Activated T-helper 2 cell treated with anti-CD3 and anti-CD28 coated beads, Interferon-gamma antibody, Interleukin-2, Interleukin-4, amounts not matched to agents 10 μg/mL and 5 μg/mL and 100 μg/mL, durations not matched to agents 14 hours and 24 hours and 36 hours (primary cell): ENCODE measurements around the gene NFE2L3. TPM values are rescaled to one million over a fixed set of nuclear protein-coding genes. Genes with fewer than 3 reads are reported as not detected.
"Not testable (repeated sequence)": the region's sequence is repeated elsewhere in the genome, so short reads cannot be mapped to it uniquely, and the experiment has no call there.

Experiments
- DNase-seq: peaks from one replicate; pipeline ENCODE4 v3.0.0; 2021; ENCODE audit warnings: low spot score
- H3K27ac Mint-ChIP-seq: one replicate; pipeline ENCODE4 v1.8.0; 2021; ENCODE audit warnings: mixed read lengths
- H3K27me3 Mint-ChIP-seq: one replicate; pipeline ENCODE4 v1.8.0; 2021; ENCODE audit warnings: low read depth, mixed read lengths
- H3K36me3 Mint-ChIP-seq: one replicate; pipeline ENCODE4 v1.8.0; 2021; ENCODE audit warnings: low read depth, mixed read lengths
- H3K4me1 Mint-ChIP-seq: one replicate; pipeline ENCODE4 v1.8.0; 2021; ENCODE audit warnings: low read depth, mixed read lengths
- H3K4me3 Mint-ChIP-seq: one replicate; pipeline ENCODE4 v1.8.0; 2021; ENCODE audit warnings: low read depth, mild to moderate bottlenecking, moderate library complexity, mixed read lengths
- H3K9me3 Mint-ChIP-seq: one replicate; pipeline ENCODE4 v1.8.0; 2021; ENCODE audit warnings: mixed read lengths
- intact Hi-C: fragments of 100-400 bp; cut with micrococcal nuclease; formaldehyde crosslinking; loops from one replicate; pipeline ENCODE4 v1.15.1; 2023
- total RNA-seq: library from RNA; stranded (reverse); gene quantifications from 2 replicates; pipeline ENCODE4 v1.2.3, GENCODE V29; 2022

NFE2L3 gene
- total RNA-seq, 1 donor from 2014 or later: 44.6 TPM

GRCh38 chr7:26151096-26151495 lies 902 bp upstream of the NFE2L3 start:
- peaks cover 49% of the 10 kb centered on the region for H3K4me1 Mint-ChIP-seq
- intact Hi-C loops: loop anchor here (5.0 kb wide), 1 partner anchor 259 kb away; no protein-coding TSS in a partner anchor
- H3K4me3 Mint-ChIP-seq: peak overlapping the region; percentile 88
- DNase-seq: peak; percentile 24
- no peaks in the 10 kb centered on the region for H3K27me3 Mint-ChIP-seq
- peaks cover under 1% of the 10 kb centered on the region for H3K9me3 Mint-ChIP-seq
- peak overlapping the region; percentile 96 for H3K27ac Mint-ChIP-seq
- peaks cover 16% of the 10 kb centered on the region for H3K36me3 Mint-ChIP-seq

- peaks cover 19% of the 10 kb centered on the region for H3K36me3 Mint-ChIP-seq
- intact Hi-C loops: loop anchor here (5.0 kb wide), 1 partner anchor 259 kb away; no protein-coding TSS in a partner anchor
- peak overlapping the region; percentile 96 for H3K27ac Mint-ChIP-seq
- DNase-seq: no peak
- peak overlapping the region; percentile 88 for H3K4me3 Mint-ChIP-seq
- H3K27me3 Mint-ChIP-seq: no peaks in the 10 kb centered on the region
- no peaks in the 10 kb centered on the region for H3K9me3 Mint-ChIP-seq
- H3K4me1 Mint-ChIP-seq: peaks cover 53% of the 10 kb centered on the region
Observed at GRCh38 chr7:26151650-26151952, 397 bp upstream of the NFE2L3 start.

GRCh38 chr7:26152782-26153240 lies 813 bp downstream of the NFE2L3 start:
- Mint-ChIP-seq H3K4me3 (peak overlapping the region; percentile 99), H3K4me1 (peaks cover 62% of the 10 kb centered on the region), H3K36me3 (peaks cover 25% of the 10 kb centered on the region), H3K27ac (peak overlapping the region; percentile 97)
- not testable (repeated sequence) for H3K9me3 Mint-ChIP-seq, H3K27me3 Mint-ChIP-seq
- peak; percentile 44 for DNase-seq
- intact Hi-C loops: loop anchor here (1.0 to 5.0 kb wide), 5 partner anchors 47 to 297 kb away; partner anchors contain the start of gene HNRNPA2B1

- intact Hi-C loops: loop anchor here (1.0 to 5.0 kb wide), 5 partner anchors 47 to 297 kb away; partner anchors contain the start of gene HNRNPA2B1
- peak overlapping the region; percentile 99 for H3K4me3 Mint-ChIP-seq
Observed at GRCh38 chr7:26153241-26153822, 1.3 kb downstream of the NFE2L3 start.

GRCh38 chr7:26153823-26154783 lies 2.1 kb downstream of the NFE2L3 start:
- Mint-ChIP-seq H3K9me3 (no peaks in the 10 kb centered on the region), H3K27me3 (no peaks in the 10 kb centered on the region), H3K4me1 (peaks cover 75% of the 10 kb centered on the region), H3K4me3 (peak overlapping the region; percentile 99), H3K27ac (peak overlapping the region; percentile 97), H3K36me3 (peaks cover 38% of the 10 kb centered on the region)
- intact Hi-C loops: loop anchor here (1.0 to 5.0 kb wide), 5 partner anchors 46 to 298 kb away; partner anchors contain the start of gene HNRNPA2B1
- no peak for DNase-seq

More at GRCh38 chr7:26153241-26153822, 1.3 kb downstream of the NFE2L3 start:
- Mint-ChIP-seq H3K27me3 (no peaks in the 10 kb centered on the region), H3K27ac (peak overlapping the region; percentile 97), H3K4me1 (peaks cover 67% of the 10 kb centered on the region), H3K9me3 (no peaks in the 10 kb centered on the region), H3K36me3 (peaks cover 30% of the 10 kb centered on the region)
- DNase-seq: no peak

- Mint-ChIP-seq H3K4me1 (peaks cover 83% of the 10 kb centered on the region), H3K36me3 (peaks cover 47% of the 10 kb centered on the region), H3K4me3 (peak overlapping the region; percentile 99), H3K9me3 (no peaks in the 10 kb centered on the region), H3K27ac (peak overlapping the region; percentile 97), H3K27me3 (no peaks in the 10 kb centered on the region)
- intact Hi-C loops: loop anchor here (1.0 to 2.0 kb wide), 5 partner anchors 11 to 210 kb away; no protein-coding TSS in a partner anchor
- DNase-seq: no peak
Observed at GRCh38 chr7:26155531-26156375, 3.8 kb downstream of the NFE2L3 start.

GRCh38 chr7:26156451-26157420 lies 4.7 kb downstream of the NFE2L3 start:
- intact Hi-C loops: loop anchor here (1.0 to 2.0 kb wide), 5 partner anchors 10 to 209 kb away; no protein-coding TSS in a partner anchor
- H3K4me1 Mint-ChIP-seq: peaks cover 77% of the 10 kb centered on the region
- peaks cover 50% of the 10 kb centered on the region for H3K36me3 Mint-ChIP-seq
- peak; percentile 43 for DNase-seq
- H3K27ac Mint-ChIP-seq: peak overlapping the region; percentile 97
- H3K4me3 Mint-ChIP-seq: peak overlapping the region; percentile 54
- H3K9me3 Mint-ChIP-seq: no peaks in the 10 kb centered on the region
- no peaks in the 10 kb centered on the region for H3K27me3 Mint-ChIP-seq

- Mint-ChIP-seq H3K9me3 (no peaks in the 10 kb centered on the region), H3K36me3 (peaks cover 56% of the 10 kb centered on the region), H3K4me3 (peak overlapping the region; percentile 20), H3K4me1 (peaks cover 81% of the 10 kb centered on the region), H3K27ac (peak overlapping the region; percentile 97), H3K27me3 (no peaks in the 10 kb centered on the region)
- DNase-seq: no peak
- intact Hi-C loops: loop anchor here (2.0 kb wide), 1 partner anchor 61 kb away; no protein-coding TSS in a partner anchor
Observed at GRCh38 chr7:26157520-26158105, 5.6 kb downstream of the NFE2L3 start.

GRCh38 chr7:26159243-26159642 lies 7.2 kb downstream of the NFE2L3 start:
- peaks cover 56% of the 10 kb centered on the region for H3K36me3 Mint-ChIP-seq

GRCh38 chr7:26160896-26161295 lies 8.9 kb downstream of the NFE2L3 start:
- no peaks in the 10 kb centered on the region for H3K27me3 Mint-ChIP-seq
- no peak overlapping the region for H3K4me3 Mint-ChIP-seq
- peaks cover 67% of the 10 kb centered on the region for H3K4me1 Mint-ChIP-seq
- H3K36me3 Mint-ChIP-seq: peaks cover 67% of the 10 kb centered on the region
- no peak for DNase-seq
- intact Hi-C loops: no loop called here
- peaks cover 10% of the 10 kb centered on the region for H3K9me3 Mint-ChIP-seq
- peak overlapping the region; percentile 46 for H3K27ac Mint-ChIP-seq

More at GRCh38 chr7:26159243-26159642, 7.2 kb downstream of the NFE2L3 start:
- DNase-seq: no peak
- peaks cover 77% of the 10 kb centered on the region for H3K4me1 Mint-ChIP-seq
- H3K27ac Mint-ChIP-seq: peak overlapping the region; percentile 74
- H3K27me3 Mint-ChIP-seq: no peaks in the 10 kb centered on the region
- peaks cover 6% of the 10 kb centered on the region for H3K9me3 Mint-ChIP-seq
- H3K4me3 Mint-ChIP-seq: no peak overlapping the region
- intact Hi-C loops: no loop called here

GRCh38 chr7:26162431-26162830 lies 10.4 kb downstream of the NFE2L3 start:
- Mint-ChIP-seq H3K4me1 (peaks cover 68% of the 10 kb centered on the region), H3K36me3 (peaks cover 72% of the 10 kb centered on the region), H3K4me3 (no peak overlapping the region), H3K27me3 (no peaks in the 10 kb centered on the region), H3K9me3 (peaks cover 10% of the 10 kb centered on the region), H3K27ac (no peak overlapping the region)
- no peak for DNase-seq
- intact Hi-C loops: no loop called here
